Measurements from ENCODE around the gene P2RY14. TPM values are rescaled to one million over a fixed set of nuclear protein-coding genes. Genes with fewer than 3 reads are reported as not detected.

The P2RY14 gene
- total RNA-seq, 4 donors from 2014 or later, result 5.8 to 21.2 (median 9.3) TPM

DNA sequence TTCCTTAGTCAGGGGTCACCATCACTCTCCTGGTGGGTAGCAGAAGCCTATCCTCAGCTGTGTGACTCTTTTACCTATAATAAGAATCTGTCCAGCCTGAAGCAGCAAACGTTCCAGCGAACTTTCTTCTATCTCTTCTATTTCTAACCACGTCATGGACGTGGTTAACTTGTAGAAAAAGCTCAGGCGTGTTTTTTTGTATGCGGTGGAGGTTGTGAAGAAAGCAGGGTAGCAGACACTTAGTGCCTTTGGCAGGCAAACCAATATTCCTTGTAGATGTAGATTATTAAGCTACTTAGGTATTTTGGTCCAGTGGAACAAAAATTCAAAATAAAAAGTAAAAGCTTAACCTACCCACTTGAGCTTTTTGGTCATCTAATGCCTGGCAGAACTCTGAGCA lies 43.5 kb downstream of the P2RY14 start:
- TF ChIP-seq, protein P1, sequence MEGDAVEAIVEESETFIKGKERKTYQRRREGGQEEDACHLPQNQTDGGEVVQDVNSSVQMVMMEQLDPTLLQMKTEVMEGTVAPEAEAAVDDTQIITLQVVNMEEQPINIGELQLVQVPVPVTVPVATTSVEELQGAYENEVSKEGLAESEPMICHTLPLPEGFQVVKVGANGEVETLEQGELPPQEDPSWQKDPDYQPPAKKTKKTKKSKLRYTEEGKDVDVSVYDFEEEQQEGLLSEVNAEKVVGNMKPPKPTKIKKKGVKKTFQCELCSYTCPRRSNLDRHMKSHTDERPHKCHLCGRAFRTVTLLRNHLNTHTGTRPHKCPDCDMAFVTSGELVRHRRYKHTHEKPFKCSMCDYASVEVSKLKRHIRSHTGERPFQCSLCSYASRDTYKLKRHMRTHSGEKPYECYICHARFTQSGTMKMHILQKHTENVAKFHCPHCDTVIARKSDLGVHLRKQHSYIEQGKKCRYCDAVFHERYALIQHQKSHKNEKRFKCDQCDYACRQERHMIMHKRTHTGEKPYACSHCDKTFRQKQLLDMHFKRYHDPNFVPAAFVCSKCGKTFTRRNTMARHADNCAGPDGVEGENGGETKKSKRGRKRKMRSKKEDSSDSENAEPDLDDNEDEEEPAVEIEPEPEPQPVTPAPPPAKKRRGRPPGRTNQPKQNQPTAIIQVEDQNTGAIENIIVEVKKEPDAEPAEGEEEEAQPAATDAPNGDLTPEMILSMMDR (IDR thresholded peaks at IDR 0.05; ENCODE audit: low read depth), result no peak

DNA sequence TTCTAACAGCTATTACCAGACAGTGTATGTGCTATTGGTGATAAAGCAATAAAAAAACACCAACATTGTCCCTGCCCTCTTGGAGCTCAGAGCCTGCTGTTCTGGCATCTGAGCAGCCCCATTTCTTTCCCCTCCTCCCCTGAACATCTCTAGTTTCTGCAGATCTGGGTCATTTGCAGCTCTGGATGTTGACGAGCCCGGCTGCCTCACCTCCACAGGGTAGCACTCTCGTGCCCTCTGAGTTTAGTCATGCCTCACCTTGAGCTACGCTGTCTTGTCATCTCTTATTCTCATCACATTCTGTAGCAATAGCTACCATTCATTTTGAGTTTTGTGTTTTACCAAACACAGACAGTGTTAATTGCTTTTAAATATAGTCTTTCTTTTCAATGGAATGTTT lies 45.4 kb downstream of the P2RY14 start:
- TF ChIP-seq, protein P1 (IDR thresholded peaks at IDR 0.05; ENCODE audit: low read depth), result no peak

DNA sequence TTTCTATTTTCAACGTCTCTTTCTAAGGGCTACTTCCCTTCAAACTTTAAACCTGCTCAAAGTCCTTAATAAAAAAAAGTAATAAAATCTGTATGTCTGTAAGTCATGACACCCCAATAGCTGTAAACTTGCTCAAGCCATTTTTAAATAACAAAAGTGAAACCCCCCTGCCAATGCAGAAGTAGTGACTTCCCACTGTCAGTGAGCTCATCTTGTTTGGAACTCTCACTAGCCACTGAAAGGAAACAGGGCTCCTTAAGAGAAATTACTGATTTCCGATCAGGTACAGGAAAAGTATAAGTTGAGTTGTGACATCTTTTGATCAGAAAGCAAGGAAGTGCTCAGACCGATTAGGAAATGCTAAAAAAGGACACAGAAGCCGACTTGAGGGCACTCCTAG lies 47.7 kb downstream of the P2RY14 start:
- TF ChIP-seq, protein P1 (IDR thresholded peaks at IDR 0.05; ENCODE audit: low read depth), result no peak

DNA sequence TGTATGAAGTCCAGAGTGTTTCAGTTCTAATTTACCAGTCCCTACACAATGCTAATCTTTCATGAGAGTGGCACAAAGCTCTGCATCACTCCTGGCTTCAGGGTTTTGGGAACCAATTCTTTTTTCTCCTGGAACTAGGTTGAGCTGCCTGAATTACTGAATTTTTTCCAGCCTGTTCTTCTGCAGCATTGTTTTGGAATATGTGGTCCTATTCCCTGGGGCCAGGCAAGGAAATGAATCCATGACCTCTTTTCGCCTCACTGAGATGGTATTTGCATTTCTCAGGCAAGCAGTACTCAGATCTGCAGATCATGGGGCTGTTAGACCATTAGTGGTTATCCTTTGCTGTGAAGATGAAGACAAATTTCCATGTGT lies 49.7 kb downstream of the P2RY14 start:
- TF ChIP-seq, protein P1 (IDR thresholded peaks at IDR 0.05; ENCODE audit: low read depth), result no peak

DNA sequence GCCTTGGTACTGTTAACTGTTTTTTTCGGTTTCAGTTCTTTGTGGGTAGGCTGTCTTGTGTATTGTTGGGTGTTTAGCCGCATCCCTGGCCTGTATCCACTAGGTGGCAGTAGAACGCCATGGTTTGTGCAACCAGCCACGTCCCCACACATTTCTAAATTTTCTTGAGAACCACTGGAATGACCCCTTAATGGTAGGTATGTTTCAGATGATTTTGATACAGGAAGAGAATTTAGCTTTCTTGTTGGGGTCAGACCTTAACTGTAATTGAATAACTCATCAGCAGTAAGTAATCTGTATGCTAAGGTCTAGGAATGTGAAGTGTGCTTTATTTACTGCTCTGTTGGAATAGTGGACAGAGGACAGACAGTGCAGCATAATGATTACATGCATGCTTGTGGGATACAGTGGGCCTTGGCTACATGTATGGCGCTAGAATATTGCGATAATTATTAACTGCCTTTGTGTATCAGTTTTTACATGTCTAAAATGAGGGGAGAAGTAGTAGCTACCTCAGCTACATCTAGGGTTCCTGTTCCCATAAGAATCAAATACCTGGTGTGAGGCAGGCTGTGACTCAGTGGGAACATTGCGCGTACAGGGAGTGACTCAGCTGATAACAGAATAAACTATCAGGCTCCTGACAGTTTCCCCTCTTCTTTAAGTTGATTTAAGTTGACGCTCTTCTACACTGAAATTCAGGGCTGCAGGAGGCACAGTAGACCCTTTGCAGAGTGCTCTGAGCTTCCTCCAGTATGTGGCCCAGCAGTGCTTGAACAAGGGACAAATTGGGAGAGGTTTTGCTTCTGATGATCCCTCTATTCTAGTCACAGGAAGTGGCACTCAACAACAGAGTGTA lies 50.3 kb downstream of the P2RY14 start:
- TF ChIP-seq, protein P1 (IDR thresholded peaks at IDR 0.05; ENCODE audit: low read depth), result no peak

DNA sequence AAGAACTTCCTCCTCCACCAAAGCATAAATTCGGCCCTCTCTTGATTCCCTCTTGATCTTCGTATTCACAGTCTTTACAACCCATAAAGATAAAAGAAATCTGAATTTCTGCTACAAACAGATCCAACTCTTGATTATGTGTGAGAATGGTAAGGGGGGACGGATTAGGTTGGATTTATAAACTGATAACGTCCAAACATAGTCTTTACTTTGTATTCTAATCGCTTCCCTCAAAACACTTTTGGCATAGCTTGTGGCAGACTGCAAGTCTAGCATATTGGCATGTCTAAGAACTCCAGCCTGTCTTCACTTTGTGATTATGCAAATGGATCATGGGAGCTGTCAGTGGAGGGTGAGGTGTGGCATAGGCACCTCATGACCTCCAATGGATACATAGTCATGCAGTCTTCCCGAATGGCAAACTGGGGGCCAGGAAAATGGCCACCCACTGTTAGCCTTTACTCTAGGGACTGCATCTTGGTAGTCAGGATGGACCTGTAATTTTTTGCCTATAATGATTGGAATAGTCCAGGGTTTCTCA lies 51.0 kb downstream of the P2RY14 start:
- TF ChIP-seq, protein P1 (IDR thresholded peaks at IDR 0.05; ENCODE audit: low read depth), result no peak

DNA sequence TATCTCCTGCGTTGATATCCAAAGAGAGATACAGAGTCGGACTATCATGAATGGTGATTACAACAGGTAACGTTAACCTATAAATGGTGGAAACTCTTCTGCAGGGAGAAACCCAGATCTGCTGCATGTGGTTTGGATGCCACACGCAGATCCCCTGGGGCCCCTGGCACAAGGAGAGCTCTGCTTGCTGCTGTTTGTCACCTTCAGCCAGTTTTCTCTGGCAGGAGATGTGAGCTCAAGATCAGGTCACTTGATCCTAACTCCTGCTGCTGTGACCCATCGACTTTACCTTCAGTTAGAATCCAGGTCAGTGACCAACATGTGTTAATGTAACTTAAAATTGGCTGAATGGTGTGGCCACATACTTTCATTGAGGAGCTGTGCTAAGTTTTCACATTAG lies 51.5 kb downstream of the P2RY14 start:
- TF ChIP-seq, protein P1 (IDR thresholded peaks at IDR 0.05; ENCODE audit: low read depth), result no peak
